HG03108 (cell line): ENCODE measurements around the gene ITGA3.

Experiments used
- ATAC-seq: cut with Tn5 transposase; IDR thresholded peaks from one replicate; pipeline ENCODE4 v1.9.1; 2021; ENCODE audit warnings: moderate library complexity; ENCODE audit not compliant: unreplicated experiment

The ITGA3 gene

GRCh38 chr17:50123649-50124349, 67.9 kb downstream of the ITGA3 start:
- ATAC-seq, result no peak

DNA sequence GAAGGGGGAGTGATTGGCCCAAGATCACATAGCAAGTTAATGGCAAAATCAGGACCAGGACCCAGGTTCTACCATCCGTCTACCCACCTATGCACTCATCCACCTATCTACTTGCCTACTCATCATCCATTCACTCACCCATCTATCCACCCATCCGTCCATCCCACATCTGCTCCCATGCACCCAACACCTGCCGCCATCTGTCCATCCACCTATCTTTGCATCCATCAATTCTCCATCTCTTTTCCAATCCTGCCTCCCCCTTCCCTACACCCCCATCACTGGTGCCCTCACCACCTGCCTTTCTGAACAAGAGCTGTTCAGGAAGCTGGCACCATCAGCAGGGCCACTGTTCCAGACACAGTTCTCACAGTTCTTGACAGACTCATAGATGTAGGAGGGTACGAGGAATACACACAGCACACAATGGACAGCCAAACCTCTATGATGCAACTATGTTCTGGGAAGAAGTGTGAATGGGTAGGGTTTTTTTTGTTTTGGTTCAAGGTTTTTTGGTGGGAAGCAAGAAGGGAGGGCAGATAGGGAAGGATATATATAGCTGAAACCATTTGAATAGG, 69.6 kb downstream of the ITGA3 start:
- no peak for ATAC-seq

- no peak for ATAC-seq
Measured at GRCh38 chr17:50127697-50128361, 71.9 kb downstream of the ITGA3 start.

- ATAC-seq, result no peak
Measured at GRCh38 chr17:50128441-50129352, 72.8 kb downstream of the ITGA3 start.

DNA sequence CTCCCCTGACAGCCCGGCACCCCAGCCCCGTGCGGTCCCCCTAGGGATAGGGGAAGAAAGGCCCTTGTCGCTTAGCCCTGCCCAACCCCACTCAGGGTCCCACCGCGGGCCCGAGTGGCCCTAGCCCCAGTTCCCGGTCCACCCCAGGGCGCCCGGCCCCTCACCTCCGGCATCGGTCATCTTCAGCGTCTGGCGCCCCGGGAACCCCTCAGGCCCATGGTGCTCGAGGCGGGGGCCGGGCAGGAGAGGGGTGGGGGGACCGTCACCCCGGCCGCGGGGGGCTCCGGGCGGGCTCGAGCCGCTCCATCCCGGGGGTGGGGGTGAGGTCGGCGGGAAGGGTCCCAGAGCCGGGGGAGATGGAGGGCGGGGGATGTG, 73.4 kb downstream of the ITGA3 start:
- ATAC-seq, result no peak

GRCh38 chr17:50129728-50130558, 74.0 kb downstream of the ITGA3 start, which contains the start of gene SAMD14:
Gene SAMD14 (minus strand): TSS chr17:50130160. CDS start chr17:50124959, 5,201 bp downstream.
- no peak for ATAC-seq

DNA sequence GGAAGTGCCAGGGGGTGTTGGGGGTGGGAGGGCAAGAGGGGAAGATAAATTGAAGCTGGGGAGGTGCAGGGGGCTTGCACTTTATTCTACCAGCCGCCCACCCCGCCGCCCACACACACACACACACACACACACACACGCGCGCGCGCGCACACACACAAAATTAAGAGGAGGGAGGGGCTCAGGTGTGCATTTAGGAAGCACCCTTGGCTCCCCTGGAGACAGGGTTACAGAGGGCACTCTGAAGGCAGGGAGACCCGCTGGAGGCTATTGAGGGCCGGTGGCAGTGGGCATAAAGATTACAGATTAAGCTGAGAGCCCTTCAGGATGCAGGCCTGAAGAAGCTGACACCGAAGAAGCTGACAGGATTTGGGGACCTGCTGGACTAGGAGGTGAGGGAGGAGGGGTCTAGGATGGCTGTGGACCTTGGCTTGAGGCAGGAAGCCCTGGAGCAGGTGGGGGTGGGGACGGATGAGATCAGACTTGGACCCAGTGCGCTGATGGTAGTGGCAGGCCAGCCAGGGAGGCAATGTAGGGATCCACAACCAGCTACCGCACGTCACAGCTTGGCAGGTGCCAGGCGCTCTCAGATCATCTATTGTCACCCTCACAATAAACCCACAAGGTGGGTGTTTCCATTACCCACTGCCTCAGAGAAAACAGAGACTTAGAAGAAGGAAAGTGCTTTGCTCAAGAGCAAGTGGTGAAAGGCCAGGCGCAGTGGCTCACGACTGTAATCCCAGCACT, 74.8 kb downstream of the ITGA3 start:
- no peak for ATAC-seq

GRCh38 chr17:50132104-50132794, 76.3 kb downstream of the ITGA3 start:
- no peak for ATAC-seq

- ATAC-seq, result no peak
Measured at GRCh38 chr17:50133028-50133768, 77.3 kb downstream of the ITGA3 start.

- no peak for ATAC-seq
Measured at GRCh38 chr17:50133769-50134099, 77.8 kb downstream of the ITGA3 start.

DNA sequence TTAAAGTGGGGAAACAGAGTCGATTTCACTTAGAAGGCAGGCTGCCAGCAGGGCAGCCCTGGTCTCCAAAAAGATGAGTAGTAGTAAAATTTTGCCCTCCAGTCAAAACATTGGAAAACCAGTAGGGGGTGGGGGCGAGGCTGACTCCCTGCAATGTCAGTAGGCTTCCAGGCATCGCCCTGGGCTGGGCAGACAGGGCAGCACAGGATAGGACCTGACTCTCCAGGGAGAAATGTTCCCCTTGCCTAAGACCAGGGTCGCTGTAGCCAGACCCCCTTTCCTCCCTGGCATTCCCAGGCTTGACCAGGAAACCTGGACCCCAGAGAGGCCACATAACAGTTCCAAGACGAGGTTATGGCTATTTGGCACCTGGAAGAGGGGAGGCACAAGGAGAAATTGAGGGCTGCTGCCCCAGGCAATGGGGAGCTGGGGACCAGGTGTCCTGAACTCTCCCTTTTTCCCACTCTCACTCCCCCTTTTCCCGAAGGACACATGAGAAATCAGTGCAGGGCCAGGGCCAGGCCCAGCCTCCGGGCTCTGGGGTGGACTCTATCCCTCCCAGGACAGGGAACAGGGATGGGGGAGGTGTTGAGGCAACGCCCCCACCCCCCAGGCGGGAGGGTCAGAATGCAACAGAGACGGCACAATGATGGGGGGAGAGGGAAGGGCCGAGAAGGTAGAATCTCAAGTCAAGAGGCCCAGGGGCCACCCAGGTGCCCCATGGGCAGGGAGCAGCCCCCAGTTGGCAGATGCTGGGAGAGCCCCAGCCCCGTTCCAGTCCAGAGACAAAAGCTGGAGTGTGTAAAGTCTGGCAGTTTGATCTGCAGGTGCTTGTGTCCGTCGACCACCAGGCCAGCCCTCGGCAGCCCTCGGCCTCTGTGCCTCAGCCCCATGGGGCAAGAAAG, 78.5 kb downstream of the ITGA3 start:
- no peak for ATAC-seq

GRCh38 chr17:50135316-50136095, 79.6 kb downstream of the ITGA3 start:
- no peak for ATAC-seq

GRCh38 chr17:50136096-50136687, 80.3 kb downstream of the ITGA3 start:
- no peak for ATAC-seq

- ATAC-seq, result no peak
Measured at GRCh38 chr17:50137042-50137441, 81.1 kb downstream of the ITGA3 start.

- no peak for ATAC-seq
Measured at GRCh38 chr17:50139185-50139783, 83.4 kb downstream of the ITGA3 start.
